Hepatocyte (in vitro differentiated cells): ENCODE data around the gene APEH. TPM values are rescaled to one million over a fixed set of nuclear protein-coding genes. Genes with fewer than 3 reads are reported as not detected.

Experiments used
- DNase-seq: peaks from one replicate; pipeline ENCODE4 v3.0.0-alpha.2; 2016; ENCODE audit warnings: low spot score
- H2AFZ ChIP-seq: fragments of 200-600 bp; sonication (generic); 2 replicates; pipeline ENCODE4 v1.6.0; 2016; ENCODE audit warnings: antibody characterized with exemption, mild to moderate bottlenecking
- H3K27ac ChIP-seq: fragments of 200-600 bp; sonication (generic); 2 replicates; pipeline ENCODE4 v1.5.1; 2016; ENCODE audit warnings: mild to moderate bottlenecking
- H3K27me3 ChIP-seq: fragments of 200-600 bp; sonication (generic); 2 replicates; pipeline ENCODE4 v1.6.1; 2016
- H3K36me3 ChIP-seq: fragments of 200-600 bp; sonication (generic); replicated peaks from 2 replicates; pipeline ENCODE4 v1.5.1; 2016; ENCODE audit warnings: low read depth; ENCODE audit not compliant: insufficient read depth
- H3K4me1 ChIP-seq: fragments of 200-600 bp; sonication (generic); 2 replicates; pipeline ENCODE4 v1.5.1; 2016; ENCODE audit warnings: mild to moderate bottlenecking, moderate library complexity; ENCODE audit not compliant: insufficient read depth
- H3K4me2 ChIP-seq: fragments of 200-600 bp; sonication (generic); 2 replicates; pipeline ENCODE4 v1.6.0; 2016
- H3K4me3 ChIP-seq: fragments of 200-600 bp; sonication (generic); 2 replicates; pipeline ENCODE4 v1.5.1; 2016; ENCODE audit warnings: mild to moderate bottlenecking
- H3K79me2 ChIP-seq: fragments of 200-600 bp; sonication (generic); 2 replicates; pipeline ENCODE4 v1.6.0; 2017; ENCODE audit warnings: mild to moderate bottlenecking
- H3K9me2 ChIP-seq: fragments of 200-600 bp; sonication (generic); replicated peaks from 2 replicates; pipeline ENCODE4 v1.6.0; 2017; ENCODE audit warnings: mild to moderate bottlenecking; ENCODE audit not compliant: insufficient read depth
- H3K9me3 ChIP-seq: fragments of 200-600 bp; sonication (generic); 2 replicates; pipeline ENCODE4 v1.5.1; 2016; ENCODE audit warnings: low read depth, mild to moderate bottlenecking
- H4K20me1 ChIP-seq: fragments of 200-600 bp; sonication (generic); 2 replicates; pipeline ENCODE4 v1.6.0; 2016; ENCODE audit warnings: mild to moderate bottlenecking; ENCODE audit not compliant: insufficient read depth, poor library complexity, severe bottlenecking
- EZH2 ChIP-seq: fragments of 200-600 bp; sonication (generic); IDR thresholded peaks from 2 replicates; pipeline ENCODE4 v1.6.1; 2016; ENCODE audit warnings: antibody characterized with exemption, mild to moderate bottlenecking, borderline replicate concordance
- EZH2phosphoT487 ChIP-seq: fragments of 200-600 bp; sonication (generic); IDR thresholded peaks from one replicate; pipeline ENCODE4 v1.6.1; 2018; ENCODE audit warnings: antibody characterized with exemption, mild to moderate bottlenecking, low read depth, moderate library complexity; ENCODE audit not compliant: unreplicated experiment, severe bottlenecking
- WGBS: methylation state at CpG from one replicate; pipeline ENCODE4 v1.1.6; 2016; ENCODE audit warnings: low lambda C conversion rate; ENCODE audit errors: missing lambda C conversion rate; 5-methylcytosine and 5-hydroxymethylcytosine counted together
- polyA plus RNA-seq: library from polyadenylated mRNA; unstranded; fragments of >200 nt; fragmentation: Nextera tagmentation; extraction: Ambion mirVana; gene quantifications from 2 replicates; pipeline ENCODE4 v1.2.1, GENCODE V29; 2016
- total RNA-seq: library from RNA; depleted of rRNA; stranded (reverse); fragments of >200 nt; gene quantifications from 2 replicates; pipeline ENCODE4 v1.2.3, GENCODE V29; 2014
- TF ChIP-seq, protein P1 (sequence below): fragments of 200-600 bp; sonication (generic); IDR thresholded peaks from 2 replicates; pipeline ENCODE4 v1.5.1; 2016; ENCODE audit warnings: antibody characterized with exemption, mild to moderate bottlenecking; ENCODE audit not compliant: poor library complexity

APEH gene
- total and polyA plus RNA-seq, 2 experiments from 2014 or later: 120 to 148 TPM

DNA sequence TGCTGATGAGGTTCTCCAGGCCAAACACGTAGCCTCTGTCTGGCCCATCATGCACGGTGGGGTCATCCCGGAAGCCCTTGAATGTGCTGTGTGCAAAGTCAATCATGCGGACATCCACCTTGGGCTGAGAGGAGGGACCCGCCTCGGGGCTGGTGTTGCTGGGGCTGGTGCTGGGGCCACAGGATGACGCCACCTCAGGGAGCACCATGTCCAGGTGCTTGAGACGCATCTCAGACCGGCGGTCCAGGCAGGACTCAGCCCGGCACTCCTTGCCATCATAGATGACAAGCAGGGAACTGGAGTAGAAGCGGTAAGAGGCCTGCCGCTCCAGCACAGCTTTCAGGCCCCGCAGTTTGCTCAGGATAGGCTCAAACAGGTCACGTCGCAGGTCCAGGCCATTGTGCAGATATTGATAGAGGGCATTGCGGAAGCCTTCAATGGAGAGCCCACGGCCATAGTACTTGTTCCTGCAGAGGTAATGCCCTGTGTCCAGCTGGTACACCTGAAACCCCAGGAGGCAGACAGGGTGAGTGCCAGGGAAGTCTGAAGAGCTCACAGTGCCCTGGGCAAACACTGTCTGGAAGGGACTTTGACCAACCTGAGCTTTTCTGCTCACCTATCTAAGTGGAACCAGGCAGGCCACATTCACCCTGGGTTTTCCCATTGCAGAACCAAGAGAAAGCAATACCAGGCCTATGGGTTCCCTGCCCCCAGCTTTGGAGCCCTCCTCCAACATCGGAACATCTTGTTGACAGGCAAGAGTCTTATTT lies 53.2 kb downstream of the APEH start:
- H3K27ac ChIP-seq: no peak overlapping the region
- no peaks in the 10 kb centered on the region for H3K36me3 ChIP-seq
- H3K4me2 ChIP-seq: no peak overlapping the region
- H3K9me2 ChIP-seq: no peaks in the 10 kb centered on the region
- no peak for DNase-seq
- 96% methylated on average over 19 of the region's 19 CpGs for WGBS
- no peaks in the 10 kb centered on the region for H3K9me3 ChIP-seq
- H3K79me2 ChIP-seq: peaks cover 22% of the 10 kb centered on the region
- no peaks in the 10 kb centered on the region for H4K20me1 ChIP-seq
- H3K4me1 ChIP-seq: peaks cover 14% of the 10 kb centered on the region
- no peak overlapping the region for H3K4me3 ChIP-seq
- H3K27me3 ChIP-seq: no peaks in the 10 kb centered on the region
- TF ChIP-seq, protein P1, sequence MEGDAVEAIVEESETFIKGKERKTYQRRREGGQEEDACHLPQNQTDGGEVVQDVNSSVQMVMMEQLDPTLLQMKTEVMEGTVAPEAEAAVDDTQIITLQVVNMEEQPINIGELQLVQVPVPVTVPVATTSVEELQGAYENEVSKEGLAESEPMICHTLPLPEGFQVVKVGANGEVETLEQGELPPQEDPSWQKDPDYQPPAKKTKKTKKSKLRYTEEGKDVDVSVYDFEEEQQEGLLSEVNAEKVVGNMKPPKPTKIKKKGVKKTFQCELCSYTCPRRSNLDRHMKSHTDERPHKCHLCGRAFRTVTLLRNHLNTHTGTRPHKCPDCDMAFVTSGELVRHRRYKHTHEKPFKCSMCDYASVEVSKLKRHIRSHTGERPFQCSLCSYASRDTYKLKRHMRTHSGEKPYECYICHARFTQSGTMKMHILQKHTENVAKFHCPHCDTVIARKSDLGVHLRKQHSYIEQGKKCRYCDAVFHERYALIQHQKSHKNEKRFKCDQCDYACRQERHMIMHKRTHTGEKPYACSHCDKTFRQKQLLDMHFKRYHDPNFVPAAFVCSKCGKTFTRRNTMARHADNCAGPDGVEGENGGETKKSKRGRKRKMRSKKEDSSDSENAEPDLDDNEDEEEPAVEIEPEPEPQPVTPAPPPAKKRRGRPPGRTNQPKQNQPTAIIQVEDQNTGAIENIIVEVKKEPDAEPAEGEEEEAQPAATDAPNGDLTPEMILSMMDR: no peak
- no peak for TF ChIP-seq EZH2phosphoT487
- TF ChIP-seq EZH2: no peak
- H2AFZ ChIP-seq: no peak overlapping the region

DNA sequence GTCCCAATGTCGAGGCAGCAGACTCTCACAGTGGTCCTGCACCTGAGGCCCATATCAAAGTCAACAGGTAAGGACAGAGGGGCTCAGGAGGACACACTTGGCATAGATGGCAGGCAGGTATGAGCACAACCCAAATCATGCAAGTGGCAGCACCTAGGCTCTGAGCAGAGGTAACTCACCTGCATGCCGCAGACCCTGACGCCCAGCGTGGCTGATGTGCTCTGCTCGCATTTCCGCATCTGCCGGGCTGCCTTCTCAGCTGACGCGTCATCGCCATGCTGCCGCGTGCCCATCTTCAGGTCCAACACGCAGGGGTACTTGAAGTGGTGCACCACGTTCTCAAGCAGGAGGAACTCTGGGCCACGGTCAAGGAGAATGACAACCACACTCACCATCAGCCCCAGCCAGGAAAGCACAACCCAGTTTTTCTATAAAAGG lies 53.8 kb downstream of the APEH start:
- no peak for TF ChIP-seq EZH2phosphoT487
- TF ChIP-seq, protein P1: no peak
- no peak for TF ChIP-seq EZH2
- Histone ChIP-seq H3K9me2 (no peaks in the 10 kb centered on the region), H3K27me3 (no peaks in the 10 kb centered on the region), H3K9me3 (no peaks in the 10 kb centered on the region), H3K4me2 (no peak overlapping the region), H3K27ac (no peak overlapping the region), H2AFZ (no peak overlapping the region), H3K4me3 (no peak overlapping the region), H3K79me2 (peaks cover 19% of the 10 kb centered on the region), H3K4me1 (peaks cover 8% of the 10 kb centered on the region), H3K36me3 (no peaks in the 10 kb centered on the region), H4K20me1 (no peaks in the 10 kb centered on the region)
- DNase-seq: no peak
- WGBS: 97% methylated on average over 15 of the region's 15 CpGs

DNA sequence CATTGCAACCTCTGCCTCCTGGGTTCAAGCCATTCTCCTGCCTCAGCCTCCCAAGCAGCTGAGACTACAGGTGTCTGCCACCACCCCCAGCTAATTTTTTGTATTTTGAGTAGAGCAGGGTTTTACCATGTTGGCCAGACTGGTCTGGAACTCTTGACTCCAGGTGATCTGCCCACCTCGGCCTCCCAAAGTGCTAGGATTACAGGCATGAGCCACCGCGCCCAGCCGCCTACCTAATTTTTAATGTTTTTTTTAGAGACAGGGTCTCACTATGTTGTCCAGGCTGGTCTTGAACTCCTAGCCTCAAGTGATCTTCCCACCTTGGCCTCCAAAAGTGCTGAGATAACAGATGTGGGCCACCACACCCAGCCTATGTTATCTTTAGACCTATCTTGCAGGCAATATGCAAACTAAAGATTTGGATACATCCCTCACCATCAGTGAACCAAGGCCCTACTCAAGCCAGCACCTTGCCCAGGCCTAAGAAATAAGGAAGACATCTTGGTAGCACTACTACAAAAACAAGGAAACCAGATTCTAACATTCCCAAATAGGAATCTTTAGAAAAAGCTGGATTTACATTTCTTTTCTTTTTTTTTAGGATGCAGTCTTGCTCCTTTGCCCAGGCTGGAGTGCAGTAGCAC lies 55.9 kb downstream of the APEH start:
- DNase-seq: no peak
- 100% methylated on average over 4 of the region's 4 CpGs for WGBS
- Histone ChIP-seq H3K4me1 (no peaks in the 10 kb centered on the region), H3K4me2 (no peak overlapping the region), H3K27me3 (no peaks in the 10 kb centered on the region), H2AFZ (no peak overlapping the region), H3K9me2 (no peaks in the 10 kb centered on the region), H3K9me3 (no peaks in the 10 kb centered on the region), H3K4me3 (no peak overlapping the region), H4K20me1 (no peaks in the 10 kb centered on the region), H3K79me2 (peaks cover 22% of the 10 kb centered on the region), H3K36me3 (no peaks in the 10 kb centered on the region), H3K27ac (no peak overlapping the region)
- TF ChIP-seq EZH2phosphoT487: no peak
- TF ChIP-seq, protein P1: no peak
- no peak for TF ChIP-seq EZH2
